Thoracic aorta (tissue), 2 donors: ENCODE measurements around the gene CELF4. TPM values are rescaled to one million over a fixed set of nuclear protein-coding genes. Genes with fewer than 3 reads are reported as not detected.

ENCODE experiments used
- ATAC-seq: fragments of 150-250 bp; one replicate; pipeline ENCODE4 v1.8.0; 2017; ENCODE audit warnings: low read depth; ENCODE audit not compliant: insufficient number of reproducible peaks, low FRiP score
- DNase-seq: peaks from one replicate; pipeline ENCODE4 v3.0.0-alpha.2; 2020; ENCODE audit warnings: low spot score
- H3K27ac ChIP-seq, 2 donors: fragments of 200-600 bp; sonication (generic); 1 replicate in 1 of 2; 2 replicates in 1 of 2; pipeline ENCODE4 v1.5.1; 2016; ENCODE audit warnings: mild to moderate bottlenecking in 2 of 2, moderate library complexity in 2 of 2
- H3K27me3 ChIP-seq: fragments of 200-600 bp; sonication (generic); replicated peaks from 2 replicates; pipeline ENCODE4 v1.6.0; 2016; ENCODE audit warnings: mild to moderate bottlenecking; ENCODE audit not compliant: insufficient read depth
- H3K36me3 ChIP-seq: fragments of 200-600 bp; sonication (generic); one replicate; pipeline ENCODE4 v1.5.1; 2016
- H3K4me1 ChIP-seq, 2 donors: fragments of 200-600 bp; sonication (generic); 1 replicate in 1 of 2; 2 replicates in 1 of 2; pipeline versions ENCODE4 v1.5.1 to v1.6.0; 2016; ENCODE audit warnings: low read depth in 2 of 2, mild to moderate bottlenecking in 1 of 2; ENCODE audit not compliant: control insufficient read depth in 1 of 2
- H3K4me3 ChIP-seq: fragments of 200-600 bp; sonication (generic); 2 replicates; pipeline ENCODE4 v1.5.1; 2016; ENCODE audit warnings: mild to moderate bottlenecking
- H3K9me3 ChIP-seq: fragments of 200-600 bp; sonication (generic); 2 replicates; pipeline ENCODE4 v1.5.1; 2016
- total RNA-seq, 2 donors: library from RNA; depleted of rRNA; stranded (reverse); fragments of >200 nt; gene quantifications; one replicate each; pipeline versions ENCODE4 v1.1.0 to v1.2.3, GENCODE V29; 2016
- TF ChIP-seq, protein P1 (sequence below): fragments of 200-600 bp; sonication (generic); IDR thresholded peaks from one replicate; pipeline ENCODE4 v1.5.1; 2019; ENCODE audit warnings: antibody characterized with exemption

CELF4 gene
- total RNA-seq, 2 donors from 2014 or later, result not detected

DNA sequence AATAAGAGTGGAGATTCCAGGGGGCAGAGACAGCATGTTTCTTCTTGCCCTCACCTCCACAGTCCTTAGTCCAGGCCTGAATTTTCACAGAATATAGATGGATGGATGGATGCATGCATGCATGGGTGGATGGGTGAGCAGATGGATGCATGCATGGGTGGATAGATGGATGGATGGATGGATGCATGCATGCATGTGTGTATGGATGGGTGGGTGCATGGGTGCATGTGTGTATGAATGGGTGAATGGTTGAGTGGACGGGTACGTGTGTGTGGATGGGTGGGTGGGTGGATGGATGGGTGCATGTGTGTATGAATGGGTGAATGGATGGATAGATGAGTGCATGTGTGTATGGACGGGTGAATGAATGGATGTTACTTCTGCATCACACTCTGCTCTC lies 153.3 kb downstream of the CELF4 start:
- TF ChIP-seq, protein P1, sequence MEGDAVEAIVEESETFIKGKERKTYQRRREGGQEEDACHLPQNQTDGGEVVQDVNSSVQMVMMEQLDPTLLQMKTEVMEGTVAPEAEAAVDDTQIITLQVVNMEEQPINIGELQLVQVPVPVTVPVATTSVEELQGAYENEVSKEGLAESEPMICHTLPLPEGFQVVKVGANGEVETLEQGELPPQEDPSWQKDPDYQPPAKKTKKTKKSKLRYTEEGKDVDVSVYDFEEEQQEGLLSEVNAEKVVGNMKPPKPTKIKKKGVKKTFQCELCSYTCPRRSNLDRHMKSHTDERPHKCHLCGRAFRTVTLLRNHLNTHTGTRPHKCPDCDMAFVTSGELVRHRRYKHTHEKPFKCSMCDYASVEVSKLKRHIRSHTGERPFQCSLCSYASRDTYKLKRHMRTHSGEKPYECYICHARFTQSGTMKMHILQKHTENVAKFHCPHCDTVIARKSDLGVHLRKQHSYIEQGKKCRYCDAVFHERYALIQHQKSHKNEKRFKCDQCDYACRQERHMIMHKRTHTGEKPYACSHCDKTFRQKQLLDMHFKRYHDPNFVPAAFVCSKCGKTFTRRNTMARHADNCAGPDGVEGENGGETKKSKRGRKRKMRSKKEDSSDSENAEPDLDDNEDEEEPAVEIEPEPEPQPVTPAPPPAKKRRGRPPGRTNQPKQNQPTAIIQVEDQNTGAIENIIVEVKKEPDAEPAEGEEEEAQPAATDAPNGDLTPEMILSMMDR, result no peak
- H3K27me3 ChIP-seq, result no peaks in the 10 kb centered on the region
- H3K4me3 ChIP-seq, result no peak overlapping the region
- ATAC-seq (no peak), DNase-seq (no peak)
- no peak overlapping the region for H3K27ac ChIP-seq
- H3K36me3 ChIP-seq, result no peaks in the 10 kb centered on the region
- no peaks in the 10 kb centered on the region for H3K9me3 ChIP-seq
- H3K4me1 ChIP-seq, result no peaks in the 10 kb centered on the region

DNA sequence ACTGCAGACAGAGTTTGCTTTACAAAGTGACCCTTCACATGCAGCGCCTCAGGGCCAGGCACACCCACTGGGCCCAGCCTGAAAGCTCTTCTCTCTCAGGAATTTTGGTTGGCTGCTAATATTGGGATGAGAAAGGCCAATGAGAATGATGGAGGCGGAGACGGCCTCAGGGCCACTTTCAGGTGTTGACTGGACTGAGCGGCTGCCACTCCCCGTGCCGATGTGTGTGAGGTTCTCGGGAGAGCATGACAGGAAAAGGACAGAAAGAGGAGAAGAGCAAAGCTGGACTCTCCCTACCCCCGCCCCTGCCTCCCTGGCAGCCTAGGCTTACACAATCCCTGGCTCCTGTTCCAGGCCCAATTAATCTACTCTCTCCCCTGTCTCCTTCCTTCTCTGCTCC lies 155.7 kb downstream of the CELF4 start:
- no peak for ATAC-seq
- TF ChIP-seq, protein P1, result no peak

GRCh38 chr18:37408676-37409265 lies 156.8 kb downstream of the CELF4 start:
- H3K36me3 ChIP-seq, result no peaks in the 10 kb centered on the region
- no peaks in the 10 kb centered on the region for H3K27me3 ChIP-seq
- TF ChIP-seq, protein P1, result no peak
- DNase-seq, result no peak
- ATAC-seq, result no peak
- H3K9me3 ChIP-seq, result no peaks in the 10 kb centered on the region
- H3K4me3 ChIP-seq, result no peak overlapping the region
- H3K4me1 ChIP-seq, result no peaks in the 10 kb centered on the region
- no peak overlapping the region for H3K27ac ChIP-seq

More for the DNA sequence above, 155.7 kb downstream of the CELF4 start:
- DNase-seq, result no peak
- H3K4me1 ChIP-seq, result no peaks in the 10 kb centered on the region
- H3K4me3 ChIP-seq, result no peak overlapping the region
- H3K27me3 ChIP-seq, result no peaks in the 10 kb centered on the region
- H3K27ac ChIP-seq, result no peak overlapping the region
- H3K36me3 ChIP-seq, result no peaks in the 10 kb centered on the region
- no peaks in the 10 kb centered on the region for H3K9me3 ChIP-seq

- no peaks in the 10 kb centered on the region for H3K27me3 ChIP-seq
- ATAC-seq (no peak), DNase-seq (no peak)
- H3K9me3 ChIP-seq, result no peaks in the 10 kb centered on the region
- H3K27ac ChIP-seq, result no peak overlapping the region
- H3K4me3 ChIP-seq, result no peak overlapping the region
- TF ChIP-seq, protein P1, result no peak
- no peaks in the 10 kb centered on the region for H3K4me1 ChIP-seq
- no peaks in the 10 kb centered on the region for H3K36me3 ChIP-seq
Observed at GRCh38 chr18:37407571-37407970, 158.0 kb downstream of the CELF4 start.

GRCh38 chr18:37405772-37406171 lies 159.8 kb downstream of the CELF4 start:
- no peak overlapping the region for H3K27ac ChIP-seq
- H3K4me1 ChIP-seq, result no peaks in the 10 kb centered on the region
- H3K9me3 ChIP-seq, result no peaks in the 10 kb centered on the region
- H3K36me3 ChIP-seq, result no peaks in the 10 kb centered on the region
- H3K4me3 ChIP-seq, result no peak overlapping the region
- TF ChIP-seq, protein P1, result no peak
- DNase-seq (no peak), ATAC-seq (no peak)
- no peaks in the 10 kb centered on the region for H3K27me3 ChIP-seq
